Measurements from ENCODE around the gene S100A16.

The S100A16 gene

DNA sequence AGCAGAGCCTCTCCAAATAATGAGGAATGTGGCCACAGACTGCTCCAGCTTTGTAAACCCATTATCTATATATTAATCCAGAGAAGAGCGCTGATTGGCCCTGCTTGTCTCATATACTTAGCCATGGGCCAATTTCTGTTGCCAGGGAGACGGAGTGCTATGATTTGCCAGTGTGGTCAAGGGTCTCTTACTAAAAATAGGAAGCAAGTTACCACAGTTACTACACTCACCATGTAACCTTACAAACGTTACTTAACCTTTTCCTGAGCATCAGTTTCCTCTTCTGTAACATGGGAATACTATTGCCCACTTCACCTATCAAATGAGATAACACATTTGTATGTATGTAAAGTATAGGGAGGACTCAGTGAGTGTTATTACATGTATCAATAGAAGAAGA lies 39.6 kb downstream of the S100A16 start:
- Histone ChIP-seq H3K27ac (ENCODE audit: low read depth, low read length) (peak overlapping the region; percentile 59), H3K4me3 (ENCODE audit: low read length) (no peak overlapping the region), H3K27me3 (ENCODE audit: control insufficient read depth, insufficient read depth, low read length) (no peaks in the 10 kb centered on the region), H3K9ac (ENCODE audit: low read length) (no peak overlapping the region), H3K4me1 (ENCODE audit: control insufficient read depth, insufficient read depth, low read length) (peaks cover 4% of the 10 kb centered on the region), H3K36me3 (ENCODE audit: control insufficient read depth, insufficient read depth, low read length) (no peaks in the 10 kb centered on the region)

DNA sequence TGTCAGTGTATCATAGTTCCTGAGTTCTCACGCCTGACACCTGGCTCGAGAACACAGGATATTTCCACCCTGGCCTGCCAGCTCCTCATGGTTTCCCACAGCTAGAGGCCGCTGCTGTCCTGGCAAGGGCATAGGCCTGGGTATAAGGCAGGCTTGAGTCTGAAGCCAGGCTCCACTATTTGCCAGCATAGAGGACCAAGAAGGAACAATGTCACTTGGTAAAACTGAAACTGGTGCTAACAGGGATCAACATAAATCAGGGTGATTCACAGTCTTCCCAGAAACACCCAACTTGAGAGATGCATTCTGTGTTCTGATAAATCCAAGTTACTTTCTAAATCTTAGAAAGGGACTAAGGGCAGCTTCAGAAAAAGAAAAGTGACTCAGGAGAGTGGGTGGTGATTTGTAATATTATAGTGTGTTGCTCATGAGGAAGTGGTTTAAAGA lies 40.3 kb downstream of the S100A16 start:
- Histone ChIP-seq H3K4me3 (ENCODE audit: low read length) (no peak overlapping the region), H3K27me3 (ENCODE audit: control insufficient read depth, insufficient read depth, low read length) (no peaks in the 10 kb centered on the region), H3K36me3 (ENCODE audit: control insufficient read depth, insufficient read depth, low read length) (no peaks in the 10 kb centered on the region), H3K9ac (ENCODE audit: low read length) (no peak overlapping the region), H3K4me1 (ENCODE audit: control insufficient read depth, insufficient read depth, low read length) (peaks cover 11% of the 10 kb centered on the region), H3K27ac (ENCODE audit: low read depth, low read length) (peak overlapping the region; percentile 59)

DNA sequence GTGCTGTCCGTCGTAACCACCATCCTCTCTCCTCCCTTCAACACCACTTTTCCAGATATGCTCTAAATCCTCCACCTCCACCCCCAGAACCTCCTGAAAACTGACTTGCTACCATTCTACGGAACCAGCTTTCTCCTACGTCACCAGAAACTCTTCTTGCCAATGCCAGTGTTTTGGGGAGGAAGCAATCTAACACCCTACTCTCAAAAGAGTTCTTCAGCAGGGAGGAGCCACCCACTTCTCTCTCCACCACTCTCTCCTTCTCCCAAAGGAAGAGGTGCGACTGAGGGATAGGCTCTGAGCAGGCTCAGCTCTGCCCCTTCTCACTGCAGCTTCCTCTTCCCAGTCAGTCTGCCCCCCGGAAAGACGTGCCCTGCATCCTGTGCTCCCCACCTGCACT lies 41.2 kb downstream of the S100A16 start:
- H3K27me3 ChIP-seq (ENCODE audit: control insufficient read depth, insufficient read depth, low read length) = no peaks in the 10 kb centered on the region
- no peak overlapping the region for H3K27ac ChIP-seq (ENCODE audit: low read depth, low read length)
- peaks cover 18% of the 10 kb centered on the region for H3K4me1 ChIP-seq (ENCODE audit: control insufficient read depth, insufficient read depth, low read length)
- no peaks in the 10 kb centered on the region for H3K36me3 ChIP-seq (ENCODE audit: control insufficient read depth, insufficient read depth, low read length)
- H3K9ac ChIP-seq (ENCODE audit: low read length) = no peak overlapping the region
- no peak overlapping the region for H3K4me3 ChIP-seq (ENCODE audit: low read length)

DNA sequence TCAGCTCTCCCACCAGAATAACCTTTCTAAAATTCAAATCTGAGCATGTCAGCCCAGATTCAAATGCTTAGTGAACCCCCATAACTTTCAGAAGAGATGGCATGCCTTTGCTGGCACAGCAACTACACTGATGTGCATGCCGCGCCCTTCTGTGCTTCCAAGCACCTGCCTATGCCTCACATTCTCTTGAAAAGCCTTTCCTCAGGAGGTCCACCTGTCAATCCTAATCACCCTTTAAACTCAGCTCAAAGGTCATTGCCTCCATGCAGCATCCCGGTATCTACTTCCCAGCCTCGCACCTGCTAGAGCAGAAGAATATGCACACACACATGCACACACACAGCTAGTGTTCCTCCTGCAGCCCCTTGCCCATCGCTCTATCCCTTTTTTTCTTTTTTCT lies 42.1 kb downstream of the S100A16 start:
- Histone ChIP-seq H3K4me1 (ENCODE audit: control insufficient read depth, insufficient read depth, low read length) (peaks cover 24% of the 10 kb centered on the region), H3K36me3 (ENCODE audit: control insufficient read depth, insufficient read depth, low read length) (no peaks in the 10 kb centered on the region), H3K9ac (ENCODE audit: low read length) (no peak overlapping the region), H3K27ac (ENCODE audit: low read depth, low read length) (no peak overlapping the region), H3K27me3 (ENCODE audit: control insufficient read depth, insufficient read depth, low read length) (no peaks in the 10 kb centered on the region), H3K4me3 (ENCODE audit: low read length) (no peak overlapping the region)

DNA sequence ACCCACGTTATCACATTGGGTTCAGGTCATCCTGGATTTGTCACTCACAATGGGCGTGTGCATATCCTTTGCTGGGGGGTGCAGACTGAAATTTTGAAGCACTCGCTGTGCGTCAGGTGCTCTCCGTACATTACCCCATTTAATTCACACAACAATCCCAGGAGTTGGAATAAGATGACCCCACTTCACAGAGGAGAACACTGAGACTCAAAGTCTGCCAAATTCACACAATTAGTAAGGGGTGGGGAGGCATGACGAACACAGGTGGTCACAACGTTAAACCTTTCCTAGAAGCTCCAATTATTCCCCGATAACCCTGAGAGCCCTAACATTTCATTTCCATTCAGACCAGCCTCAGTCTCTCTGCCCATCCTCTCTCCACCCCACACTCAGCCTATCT lies 43.5 kb downstream of the S100A16 start:
- Histone ChIP-seq H3K27ac (ENCODE audit: low read depth, low read length) (no peak overlapping the region), H3K4me1 (ENCODE audit: control insufficient read depth, insufficient read depth, low read length) (peaks cover 31% of the 10 kb centered on the region), H3K4me3 (ENCODE audit: low read length) (no peak overlapping the region), H3K27me3 (ENCODE audit: control insufficient read depth, insufficient read depth, low read length) (no peaks in the 10 kb centered on the region), H3K9ac (ENCODE audit: low read length) (no peak overlapping the region), H3K36me3 (ENCODE audit: control insufficient read depth, insufficient read depth, low read length) (no peaks in the 10 kb centered on the region)

DNA sequence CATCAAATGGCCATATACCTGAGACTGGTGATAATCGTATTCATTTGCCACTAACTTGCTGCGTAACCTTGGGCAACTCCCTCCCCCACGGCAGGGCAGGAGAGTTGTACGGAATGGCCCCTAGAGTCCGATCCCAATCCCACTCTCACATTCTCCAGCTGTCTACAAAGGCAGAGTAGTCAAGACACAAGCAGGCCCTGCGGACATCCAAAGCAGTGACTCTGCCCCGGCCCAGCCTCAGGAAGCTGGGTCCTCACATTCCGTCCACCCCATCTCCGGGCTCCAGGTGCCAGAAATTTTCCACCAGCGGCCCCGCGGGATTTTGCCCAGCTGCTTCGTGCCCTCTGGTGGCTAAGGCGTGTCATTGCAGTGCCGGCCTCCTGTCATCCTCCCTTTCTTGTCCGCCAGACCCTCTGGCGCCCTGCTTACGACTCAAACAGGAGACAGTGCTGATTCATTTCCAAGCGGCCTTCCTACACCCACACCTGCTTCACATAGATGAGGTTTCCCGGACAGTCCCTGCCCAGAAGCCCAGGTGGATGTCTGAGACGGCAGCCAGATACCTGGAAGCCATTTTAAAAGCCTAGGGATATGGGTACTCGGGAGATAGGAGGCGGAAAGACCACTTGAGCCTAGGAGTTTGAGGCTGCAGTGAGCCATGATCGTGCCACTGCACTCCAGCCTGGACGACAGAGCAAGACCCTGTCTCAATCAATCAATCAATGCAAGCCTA lies 44.4 kb downstream of the S100A16 start:
- no peaks in the 10 kb centered on the region for H3K36me3 ChIP-seq (ENCODE audit: control insufficient read depth, insufficient read depth, low read length)
- peaks cover 31% of the 10 kb centered on the region for H3K4me1 ChIP-seq (ENCODE audit: control insufficient read depth, insufficient read depth, low read length)
- H3K27ac ChIP-seq (ENCODE audit: low read depth, low read length) = peak overlapping the region; percentile 53
- peak overlapping the region; percentile 32 for H3K4me3 ChIP-seq (ENCODE audit: low read length)
- no peak overlapping the region for H3K9ac ChIP-seq (ENCODE audit: low read length)
- no peaks in the 10 kb centered on the region for H3K27me3 ChIP-seq (ENCODE audit: control insufficient read depth, insufficient read depth, low read length)

DNA sequence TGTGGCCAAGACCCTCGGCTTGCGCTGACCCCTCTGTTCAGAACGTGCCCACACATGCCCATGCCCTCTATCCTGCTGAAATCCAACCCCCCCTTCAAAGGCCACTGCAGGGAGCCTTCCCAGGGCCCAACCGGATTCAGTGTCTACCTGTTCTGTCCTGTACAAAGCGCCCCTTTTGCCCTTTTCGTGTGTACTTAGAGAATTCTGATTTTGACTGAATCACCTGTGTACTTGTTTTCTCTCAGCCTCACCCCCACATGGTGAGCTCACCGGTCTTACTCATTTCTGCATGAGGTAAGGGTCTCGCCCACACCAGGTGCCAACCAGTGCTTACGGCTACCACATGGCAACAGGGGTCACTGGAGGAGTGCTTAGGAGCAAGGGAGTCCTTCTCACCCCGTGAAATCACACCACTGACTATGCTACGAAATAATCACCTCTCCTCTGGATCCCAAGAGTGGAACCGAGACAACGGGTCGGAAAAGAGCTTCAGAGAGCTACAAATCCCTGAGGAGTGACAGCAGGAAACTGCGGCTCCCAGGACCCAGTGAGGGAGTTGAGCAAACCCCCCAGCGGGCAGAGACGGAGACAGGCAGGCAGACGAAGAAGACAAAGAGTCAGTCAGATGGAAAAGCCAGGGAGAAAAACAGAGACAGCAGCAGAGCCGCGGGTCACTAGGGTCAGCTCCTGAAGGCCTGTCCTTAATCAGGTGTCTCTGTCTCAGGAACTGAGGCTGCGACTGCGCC lies 45.1 kb downstream of the S100A16 start:
- Histone ChIP-seq H3K4me1 (ENCODE audit: control insufficient read depth, insufficient read depth, low read length) (peaks cover 31% of the 10 kb centered on the region), H3K4me3 (ENCODE audit: low read length) (peak overlapping the region; percentile 32), H3K9ac (ENCODE audit: low read length) (no peak overlapping the region), H3K27me3 (ENCODE audit: control insufficient read depth, insufficient read depth, low read length) (no peaks in the 10 kb centered on the region), H3K36me3 (ENCODE audit: control insufficient read depth, insufficient read depth, low read length) (no peaks in the 10 kb centered on the region), H3K27ac (ENCODE audit: low read depth, low read length) (peak overlapping the region; percentile 53)

DNA sequence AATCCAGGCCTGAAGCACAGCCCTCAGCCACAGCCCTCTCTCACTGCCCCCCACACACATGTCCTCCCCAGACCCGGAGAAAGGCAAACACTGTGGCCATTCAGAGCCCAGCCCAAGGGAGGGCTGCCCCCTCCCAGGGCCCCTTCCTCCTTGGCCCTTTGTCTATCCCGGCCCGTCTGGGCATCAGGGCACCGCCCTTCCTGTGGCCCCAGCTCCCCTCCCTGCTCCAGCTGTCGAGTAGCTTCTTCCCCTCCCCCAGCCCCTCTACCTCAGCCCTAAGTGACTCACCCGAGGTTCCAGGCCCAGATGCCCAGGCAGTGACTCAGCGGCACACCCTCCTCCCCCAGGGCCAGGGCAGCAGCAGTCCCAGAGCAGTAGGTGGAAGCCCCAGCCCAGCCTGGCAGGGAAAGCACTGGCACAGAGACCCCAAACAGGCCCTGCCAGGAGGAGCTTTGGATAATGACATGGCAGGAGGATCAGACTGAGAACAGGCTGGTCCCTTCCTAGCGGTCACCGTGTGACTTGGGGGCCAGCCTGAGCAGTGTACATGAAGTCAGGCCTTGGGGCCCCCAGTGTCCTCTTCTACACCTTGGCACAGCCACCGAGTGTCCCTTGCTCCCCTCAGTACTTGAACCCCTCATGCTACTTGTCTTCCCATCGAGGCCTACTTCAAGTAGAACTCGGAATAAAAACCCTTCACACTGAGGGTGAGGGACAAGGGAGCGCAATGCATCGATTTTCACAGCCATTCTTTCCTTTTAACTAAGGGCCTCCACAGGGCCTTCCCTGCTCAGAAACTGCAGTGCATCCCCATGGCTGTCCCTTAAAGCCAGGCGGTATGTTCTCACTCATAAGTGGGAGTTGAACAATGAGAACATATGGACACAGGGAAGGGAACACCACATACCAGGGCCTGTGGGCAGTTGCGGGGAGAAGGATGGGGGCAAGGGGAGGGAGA lies 46.2 kb downstream of the S100A16 start:
- Histone ChIP-seq H3K27ac (ENCODE audit: low read depth, low read length) (peak overlapping the region; percentile 89), H3K36me3 (ENCODE audit: control insufficient read depth, insufficient read depth, low read length) (no peaks in the 10 kb centered on the region), H3K9ac (ENCODE audit: low read length) (peak overlapping the region; percentile 24), H3K4me1 (ENCODE audit: control insufficient read depth, insufficient read depth, low read length) (peaks cover 31% of the 10 kb centered on the region), H3K4me3 (ENCODE audit: low read length) (no peak overlapping the region), H3K27me3 (ENCODE audit: control insufficient read depth, insufficient read depth, low read length) (no peaks in the 10 kb centered on the region)

DNA sequence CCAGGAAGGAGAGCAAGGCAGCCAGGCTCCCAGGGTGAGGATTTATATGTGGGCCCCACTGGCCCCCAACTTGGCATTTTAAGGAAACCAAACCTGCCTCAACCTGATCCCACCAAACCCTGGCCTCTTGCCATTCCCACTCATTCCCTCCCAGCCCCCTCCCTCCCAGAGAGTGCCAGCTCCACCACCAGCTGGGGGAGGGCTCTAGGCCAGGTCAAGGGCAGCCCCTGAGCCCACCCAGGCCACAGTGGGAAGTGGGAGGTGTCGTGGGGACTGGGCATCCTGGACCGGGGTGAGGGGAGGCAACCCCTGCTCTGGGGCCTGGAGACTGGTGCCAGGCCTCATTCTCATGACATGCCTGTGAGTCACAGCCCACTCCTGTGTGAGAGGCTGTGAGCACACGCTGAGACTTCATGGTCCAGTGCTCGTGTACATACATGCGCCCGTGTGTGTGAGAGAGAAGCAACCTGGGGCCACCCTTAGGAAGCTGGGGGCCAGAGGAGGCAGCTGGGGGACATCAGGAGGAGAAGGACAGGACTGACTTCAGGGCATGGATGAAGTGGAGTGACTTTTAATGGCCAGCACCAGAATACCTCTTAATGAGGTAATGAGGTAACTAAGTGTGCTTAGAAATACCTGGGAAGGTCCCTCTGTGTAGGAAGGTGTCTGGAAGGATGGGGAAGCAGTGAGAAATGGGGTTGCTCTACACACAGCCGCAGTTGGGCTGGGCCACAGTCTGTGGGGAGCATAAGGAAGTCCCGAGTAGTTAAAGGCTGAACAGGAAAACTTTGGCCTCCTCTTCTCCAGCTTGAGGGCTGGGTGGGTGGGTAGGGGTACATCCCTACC lies 47.2 kb downstream of the S100A16 start, which contains the start of gene S100A2:
Gene S100A2 (minus strand): TSS at position 316 of the 846 bp plus-strand sequence. CDS start 1,967 bp downstream, outside the sequence.
- no peak within 1 kb of the TSS for H3K4me3 ChIP-seq (ENCODE audit: low read length)
- no peaks in the 10 kb centered on the region for H3K27me3 ChIP-seq (ENCODE audit: control insufficient read depth, insufficient read depth, low read length)
- H3K4me1 ChIP-seq (ENCODE audit: control insufficient read depth, insufficient read depth, low read length) = peaks cover 31% of the 10 kb centered on the region
- peak within 1 kb of the TSS; percentile 89 for H3K27ac ChIP-seq (ENCODE audit: low read depth, low read length)
- no peak within 1 kb of the TSS for H3K9ac ChIP-seq (ENCODE audit: low read length)
- H3K36me3 ChIP-seq (ENCODE audit: control insufficient read depth, insufficient read depth, low read length) = no peaks in the 10 kb centered on the region

DNA sequence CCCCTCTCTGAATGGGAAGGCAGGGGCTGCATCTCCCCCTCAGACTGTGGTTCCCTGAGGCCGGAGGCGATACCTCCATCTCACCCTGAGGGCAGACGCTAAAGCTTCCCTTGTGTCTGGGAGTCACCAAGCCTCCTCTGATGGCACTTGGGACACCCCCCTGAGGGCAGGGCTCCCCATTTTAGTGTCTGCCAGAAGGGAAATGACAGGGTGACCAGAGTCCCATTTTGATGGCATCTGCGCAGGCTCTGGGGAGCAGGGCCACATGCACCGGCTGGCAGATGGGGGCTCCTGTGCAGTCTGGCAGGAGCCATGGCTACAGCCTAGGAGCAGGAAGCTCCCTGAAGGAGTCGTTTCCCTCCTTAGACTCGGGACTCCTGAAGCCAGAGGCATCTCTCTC lies 48.9 kb downstream of the S100A16 start:
- Histone ChIP-seq H3K4me1 (ENCODE audit: control insufficient read depth, insufficient read depth, low read length) (peaks cover 31% of the 10 kb centered on the region), H3K4me3 (ENCODE audit: low read length) (no peak overlapping the region), H3K27me3 (ENCODE audit: control insufficient read depth, insufficient read depth, low read length) (no peaks in the 10 kb centered on the region), H3K9ac (ENCODE audit: low read length) (no peak overlapping the region), H3K27ac (ENCODE audit: low read depth, low read length) (no peak overlapping the region), H3K36me3 (ENCODE audit: control insufficient read depth, insufficient read depth, low read length) (no peaks in the 10 kb centered on the region)

DNA sequence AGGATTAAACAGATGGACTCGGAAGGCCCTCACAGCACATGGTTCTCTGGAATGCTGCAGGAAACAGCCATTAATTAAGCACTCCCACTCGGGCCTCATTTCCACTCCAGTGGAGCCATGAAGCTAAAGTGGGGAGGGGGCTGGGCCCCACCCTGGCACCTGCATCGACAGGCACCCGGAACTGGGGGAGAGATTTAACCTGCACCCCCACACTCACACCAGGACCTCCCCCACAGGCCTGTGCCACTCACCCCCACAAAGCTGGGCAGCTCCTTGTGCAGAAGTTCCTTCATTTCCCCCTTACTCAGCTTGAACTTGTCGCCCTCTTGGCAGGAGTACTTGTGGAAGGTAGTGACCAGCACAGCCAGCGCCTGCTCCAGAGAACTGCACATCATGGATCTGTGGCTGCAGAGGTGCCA lies 49.4 kb downstream of the S100A16 start:
- H3K4me1 ChIP-seq (ENCODE audit: control insufficient read depth, insufficient read depth, low read length) = peaks cover 27% of the 10 kb centered on the region
- no peaks in the 10 kb centered on the region for H3K27me3 ChIP-seq (ENCODE audit: control insufficient read depth, insufficient read depth, low read length)
- no peak overlapping the region for H3K4me3 ChIP-seq (ENCODE audit: low read length)
- no peak overlapping the region for H3K9ac ChIP-seq (ENCODE audit: low read length)
- H3K27ac ChIP-seq (ENCODE audit: low read depth, low read length) = no peak overlapping the region
- H3K36me3 ChIP-seq (ENCODE audit: control insufficient read depth, insufficient read depth, low read length) = no peaks in the 10 kb centered on the region
